Smooth muscle cell (in vitro differentiated cells): ENCODE results near the gene SERTAD2. TPM values are rescaled to one million over a fixed set of nuclear protein-coding genes. Genes with fewer than 3 reads are reported as not detected.

Source experiments
- DNase-seq: peaks from one replicate; lab custom pipeline; 2025; ENCODE audit not compliant: unreplicated experiment; lab: John Stamatoyannopoulos, UW
- H2AFZ ChIP-seq: fragments of 200-600 bp; sonication (generic); 2 replicates; pipeline ENCODE4 v1.6.0; 2016; ENCODE audit warnings: antibody characterized with exemption, low read depth, mild to moderate bottlenecking
- H3F3A ChIP-seq: fragments of 200-600 bp; sonication (generic); 2 replicates; pipeline ENCODE4 v1.6.0; 2017; ENCODE audit warnings: antibody characterized with exemption, low read depth
- H3K27ac ChIP-seq: fragments of 200-600 bp; sonication (generic); 2 replicates; pipeline ENCODE4 v1.5.1; 2016; ENCODE audit warnings: low read depth, mild to moderate bottlenecking
- H3K27me3 ChIP-seq: fragments of 200-600 bp; sonication (generic); 2 replicates; pipeline ENCODE4 v1.6.1; 2016; ENCODE audit warnings: low read depth, mild to moderate bottlenecking
- H3K36me3 ChIP-seq: fragments of 200-600 bp; sonication (generic); 2 replicates; pipeline ENCODE4 v1.5.1; 2016; ENCODE audit warnings: low read depth
- H3K4me1 ChIP-seq: fragments of 200-600 bp; sonication (generic); 2 replicates; pipeline ENCODE4 v1.5.1; 2016; ENCODE audit warnings: low read depth
- H3K4me2 ChIP-seq: fragments of 200-600 bp; sonication (generic); 2 replicates; pipeline ENCODE4 v1.6.0; 2016; ENCODE audit warnings: mild to moderate bottlenecking
- H3K4me3 ChIP-seq: fragments of 200-600 bp; sonication (generic); 2 replicates; pipeline ENCODE4 v1.5.1; 2016; ENCODE audit warnings: mild to moderate bottlenecking
- H3K79me2 ChIP-seq: fragments of 200-600 bp; sonication (generic); 2 replicates; pipeline ENCODE4 v1.6.0; 2016; ENCODE audit warnings: low read depth, mild to moderate bottlenecking
- H3K9ac ChIP-seq: fragments of 200-600 bp; sonication (generic); 2 replicates; pipeline ENCODE4 v1.6.0; 2016; ENCODE audit warnings: low read depth
- H3K9me3 ChIP-seq: fragments of 200-600 bp; sonication (generic); replicated peaks from 2 replicates; pipeline ENCODE4 v1.5.1; 2016; ENCODE audit warnings: low read depth
- H4K20me1 ChIP-seq: fragments of 200-600 bp; sonication (generic); 2 replicates; pipeline ENCODE4 v1.6.0; 2016; ENCODE audit warnings: low read depth
- CTCF ChIP-seq: fragments of 200-600 bp; sonication (generic); IDR thresholded peaks from 2 replicates; pipeline ENCODE4 v1.5.1; 2017; ENCODE audit warnings: borderline replicate concordance, mild to moderate bottlenecking, antibody characterized with exemption; ENCODE audit not compliant: insufficient read depth, poor library complexity, severe bottlenecking
- WGBS: methylation state at CpG from one replicate; pipeline ENCODE4 v1.1.7; 2016; ENCODE audit warnings: low lambda C conversion rate; 5-methylcytosine and 5-hydroxymethylcytosine counted together
- polyA plus RNA-seq: library from polyadenylated mRNA; unstranded; fragments of >200 nt; fragmentation: Nextera tagmentation; extraction: Ambion mirVana; gene quantifications from 2 replicates; pipeline ENCODE4 v1.2.1, GENCODE V29; 2016
- total RNA-seq: library from RNA; depleted of rRNA; stranded (reverse); fragments of >200 nt; gene quantifications from 2 replicates; pipeline ENCODE4 v1.2.3, GENCODE V29; 2014

The SERTAD2 gene
- total and polyA plus RNA-seq, 2 experiments from 2014 or later: 14.2 to 23.2 TPM

- 33% methylated on average over 4 of the region's 4 CpGs for WGBS
- H2AFZ ChIP-seq: no peak overlapping the region
- H3K9ac ChIP-seq: peak overlapping the region; percentile 50
- peaks cover 5% of the 10 kb centered on the region for H3F3A ChIP-seq
- no peak overlapping the region for H3K4me3 ChIP-seq
- no peak for DNase-seq
- H3K27ac ChIP-seq: peak overlapping the region; percentile 81
- no peak for TF ChIP-seq CTCF
- H3K27me3 ChIP-seq: no peaks in the 10 kb centered on the region
- no peaks in the 10 kb centered on the region for H3K9me3 ChIP-seq
- no peaks in the 10 kb centered on the region for H3K36me3 ChIP-seq
- H3K79me2 ChIP-seq: peaks cover 10% of the 10 kb centered on the region
- no peaks in the 10 kb centered on the region for H4K20me1 ChIP-seq
- peaks cover 27% of the 10 kb centered on the region for H3K4me1 ChIP-seq
- H3K4me2 ChIP-seq: peak overlapping the region; percentile 53
These were observed 45.1 kb upstream of the SERTAD2 start for GRCh38 chr2:64698668-64699444.

DNA sequence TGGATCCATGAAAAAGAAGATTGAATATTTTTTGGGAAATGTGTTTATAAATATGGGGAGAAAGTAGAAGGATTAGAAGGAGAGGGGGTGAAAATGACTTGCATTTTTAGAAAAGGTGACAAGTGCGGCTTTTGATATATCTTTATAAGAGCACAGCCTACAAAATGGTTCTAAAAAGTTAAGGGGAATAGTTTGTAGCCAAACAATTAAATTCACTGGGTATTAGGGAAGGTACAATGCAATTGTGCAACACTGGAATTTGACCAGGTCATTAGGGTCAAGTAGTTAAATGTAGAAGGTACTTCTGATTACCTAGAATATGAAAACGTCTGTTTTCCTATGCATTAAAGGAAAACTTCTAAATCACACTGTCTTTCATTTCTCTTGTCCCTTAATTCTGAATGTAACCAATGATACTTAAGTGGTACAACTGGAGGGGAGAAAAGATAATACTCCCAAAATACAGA is 44.5 kb upstream of the SERTAD2 start:
- Histone ChIP-seq H2AFZ (no peak overlapping the region), H3K9ac (peak overlapping the region; percentile 13), H3K27ac (peak overlapping the region; percentile 81), H3K27me3 (no peaks in the 10 kb centered on the region), H4K20me1 (no peaks in the 10 kb centered on the region), H3K79me2 (peaks cover 10% of the 10 kb centered on the region), H3K4me3 (no peak overlapping the region), H3K36me3 (no peaks in the 10 kb centered on the region), H3K4me1 (peaks cover 27% of the 10 kb centered on the region), H3F3A (peaks cover 5% of the 10 kb centered on the region), H3K4me2 (peak overlapping the region; percentile 53), H3K9me3 (no peaks in the 10 kb centered on the region)
- no peak for DNase-seq
- 95% methylated on average over 2 of the region's 2 CpGs for WGBS
- TF ChIP-seq CTCF: no peak

- no peaks in the 10 kb centered on the region for H3K9me3 ChIP-seq
These were observed 43.8 kb upstream of the SERTAD2 start for GRCh38 chr2:64697297-64698176.

More at GRCh38 chr2:64697297-64698176, 43.8 kb upstream of the SERTAD2 start:
- Histone ChIP-seq H3K27ac (peak overlapping the region; percentile 81), H4K20me1 (no peaks in the 10 kb centered on the region), H3K4me3 (no peak overlapping the region), H3K79me2 (peaks cover 5% of the 10 kb centered on the region), H2AFZ (no peak overlapping the region), H3K36me3 (no peaks in the 10 kb centered on the region), H3K4me2 (peak overlapping the region; percentile 53), H3F3A (peaks cover 5% of the 10 kb centered on the region), H3K27me3 (no peaks in the 10 kb centered on the region), H3K9ac (peak overlapping the region; percentile 13), H3K4me1 (peaks cover 27% of the 10 kb centered on the region)
- 70% methylated on average over 6 of the region's 6 CpGs for WGBS
- no peak for DNase-seq
- no peak for TF ChIP-seq CTCF
